ENCODE measurements around the gene C2.
"Not testable (repeated sequence)": the region's sequence is repeated elsewhere in the genome, so short reads cannot be mapped to it uniquely, and the experiment has no call there.

Gene C2

GRCh38 chr6:31980998-31981397 is 53.5 kb downstream of the C2 start:
- not testable (repeated sequence) for DNase-seq

- not testable (repeated sequence) for DNase-seq
Measured at GRCh38 chr6:31981744-31982143, 54.2 kb downstream of the C2 start, which contains the start of gene C4A. TSS of gene C4A (plus strand) at chr6:31982057. CDS start at chr6:31982108, 51 bp downstream.

GRCh38 chr6:31989363-31989762 is 61.8 kb downstream of the C2 start:
- not testable (repeated sequence) for DNase-seq

- not testable (repeated sequence) for DNase-seq
Measured at GRCh38 chr6:31994421-31994820, 66.9 kb downstream of the C2 start.

All from fibroblast of skin of right biceps (primary cell).